SHP77 treated with DMSO at 0.1 percent for 48 hours (cell line): ENCODE measurements around the gene HMG20B.
"Not testable (repeated sequence)": the region's sequence is repeated elsewhere in the genome, so short reads cannot be mapped to it uniquely, and the experiment has no call there.

ENCODE experiments used
- DNase-seq: peaks from one replicate; lab custom pipeline; 2025; lab: John Stamatoyannopoulos, UW

HMG20B gene

GRCh38 chr19:3572855-3573161 is at the start of gene HMG20B:
HMG20B (plus strand) TSS chr19:3572944; CDS start chr19:3573310, 366 bp downstream.
- no peak for DNase-seq

GRCh38 chr19:3523361-3524077 is 49.2 kb upstream of the HMG20B start:
- DNase-seq = no peak

GRCh38 chr19:3524078-3524842 is 48.5 kb upstream of the HMG20B start:
- no peak for DNase-seq

- DNase-seq = no peak
These were observed 47.8 kb upstream of the HMG20B start for GRCh38 chr19:3524904-3525451.

- DNase-seq = no peak
These were observed 46.1 kb upstream of the HMG20B start for GRCh38 chr19:3526507-3527237.

- DNase-seq = no peak
These were observed 45.4 kb upstream of the HMG20B start for GRCh38 chr19:3527238-3527910.

GRCh38 chr19:3528080-3528479 is 44.7 kb upstream of the HMG20B start:
- no peak for DNase-seq

- no peak for DNase-seq
These were observed 44.1 kb upstream of the HMG20B start for GRCh38 chr19:3528539-3529211.

GRCh38 chr19:3529299-3529698 is 43.4 kb upstream of the HMG20B start:
- not testable (repeated sequence) for DNase-seq

- DNase-seq = no peak
These were observed 42.4 kb upstream of the HMG20B start for GRCh38 chr19:3530389-3530788.

GRCh38 chr19:3531716-3532115 is 41.0 kb upstream of the HMG20B start:
- DNase-seq = no peak

- no peak for DNase-seq
These were observed 40.5 kb upstream of the HMG20B start for GRCh38 chr19:3532154-3532786.

- DNase-seq = no peak
These were observed 39.7 kb upstream of the HMG20B start for GRCh38 chr19:3533033-3533432.

GRCh38 chr19:3533563-3534216 is 39.1 kb upstream of the HMG20B start:
- no peak for DNase-seq

- no peak for DNase-seq
These were observed 38.1 kb upstream of the HMG20B start for GRCh38 chr19:3534375-3535234.

GRCh38 chr19:3535235-3535535 is 37.6 kb upstream of the HMG20B start:
- no peak for DNase-seq

GRCh38 chr19:3535563-3535965 is 37.2 kb upstream of the HMG20B start:
- no peak for DNase-seq

GRCh38 chr19:3535981-3536380 is 36.8 kb upstream of the HMG20B start:
- no peak for DNase-seq

- no peak for DNase-seq
These were observed 36.2 kb upstream of the HMG20B start for GRCh38 chr19:3536429-3537100.
